ENCODE data around the gene GPR37L1. TPM values are rescaled to one million over a fixed set of nuclear protein-coding genes. Genes with fewer than 3 reads are reported as not detected.
A peak's percentile ranks its signal among the peaks of the same experiment; 100 is the strongest.
"Not testable (repeated sequence)": the region's sequence is repeated elsewhere in the genome, so short reads cannot be mapped to it uniquely, and the experiment has no call there.

GPR37L1 gene
- total RNA-seq, 1 donor from 2014 or later, result 0.24 TPM

GRCh38 chr1:202140833-202141232, 18.1 kb downstream of the GPR37L1 start:
- Mint-ChIP-seq H3K27me3 (no peaks in the 10 kb centered on the region), H3K4me3 (peak overlapping the region; percentile 39), H3K27ac (no peak overlapping the region), H3K9me3 (no peaks in the 10 kb centered on the region), H3K4me1 (ENCODE audit: unreplicated experiment) (peaks cover 21% of the 10 kb centered on the region), H3K36me3 (no peaks in the 10 kb centered on the region)
- no peak for DNase-seq (ENCODE audit: extremely low spot score, unreplicated experiment)
- TF ChIP-seq CTCF (conservative IDR thresholded peaks at IDR 0.05), result no peak

- not testable (repeated sequence) for H3K9me3 Mint-ChIP-seq; H3K36me3 Mint-ChIP-seq; H3K27me3 Mint-ChIP-seq; H3K4me3 Mint-ChIP-seq; DNase-seq (ENCODE audit: extremely low spot score, unreplicated experiment); H3K27ac Mint-ChIP-seq
- peaks cover 21% of the 10 kb centered on the region for H3K4me1 Mint-ChIP-seq (ENCODE audit: unreplicated experiment)
Measured at GRCh38 chr1:202141468-202141867, 18.8 kb downstream of the GPR37L1 start.

GRCh38 chr1:202143011-202143767, 20.5 kb downstream of the GPR37L1 start:
- Mint-ChIP-seq H3K36me3 (no peaks in the 10 kb centered on the region), H3K9me3 (no peaks in the 10 kb centered on the region), H3K4me3 (peak overlapping the region; percentile 98), H3K27me3 (peaks cover 3% of the 10 kb centered on the region), H3K4me1 (ENCODE audit: unreplicated experiment) (peaks cover 21% of the 10 kb centered on the region), H3K27ac (peak overlapping the region; percentile 92)
- DNase-seq (ENCODE audit: extremely low spot score, unreplicated experiment), result no peak
- no peak for TF ChIP-seq CTCF (conservative IDR thresholded peaks at IDR 0.05)

- Mint-ChIP-seq H3K4me1 (ENCODE audit: unreplicated experiment) (peaks cover 21% of the 10 kb centered on the region), H3K9me3 (no peaks in the 10 kb centered on the region), H3K36me3 (no peaks in the 10 kb centered on the region), H3K4me3 (peak overlapping the region; percentile 98), H3K27ac (peak overlapping the region; percentile 92), H3K27me3 (peaks cover 3% of the 10 kb centered on the region)
- DNase-seq (ENCODE audit: extremely low spot score, unreplicated experiment), result no peak
- no peak for TF ChIP-seq CTCF (conservative IDR thresholded peaks at IDR 0.05)
Measured at GRCh38 chr1:202143768-202144401, 21.2 kb downstream of the GPR37L1 start.

GRCh38 chr1:202144402-202145067, 21.8 kb downstream of the GPR37L1 start, which contains the start of gene ARL8A:
Gene ARL8A (minus strand): TSS chr1:202144737. CDS start chr1:202144572, 165 bp downstream.
- peaks cover 3% of the 10 kb centered on the region for H3K27me3 Mint-ChIP-seq
- DNase-seq (ENCODE audit: extremely low spot score, unreplicated experiment), result no peak
- H3K4me3 Mint-ChIP-seq, result peak within 1 kb of the TSS; percentile 98
- peaks cover 21% of the 10 kb centered on the region for H3K4me1 Mint-ChIP-seq (ENCODE audit: unreplicated experiment)
- peak within 1 kb of the TSS; percentile 92 for H3K27ac Mint-ChIP-seq
- no peak for TF ChIP-seq CTCF (conservative IDR thresholded peaks at IDR 0.05)
- H3K36me3 Mint-ChIP-seq, result no peaks in the 10 kb centered on the region
- H3K9me3 Mint-ChIP-seq, result no peaks in the 10 kb centered on the region

Data from type B pancreatic cell (in vitro differentiated cells).